ENCODE data around the gene ANKRD42.
"Not testable (repeated sequence)": the region's sequence is repeated elsewhere in the genome, so short reads cannot be mapped to it uniquely, and the experiment has no call there.

ANKRD42 gene

DNA sequence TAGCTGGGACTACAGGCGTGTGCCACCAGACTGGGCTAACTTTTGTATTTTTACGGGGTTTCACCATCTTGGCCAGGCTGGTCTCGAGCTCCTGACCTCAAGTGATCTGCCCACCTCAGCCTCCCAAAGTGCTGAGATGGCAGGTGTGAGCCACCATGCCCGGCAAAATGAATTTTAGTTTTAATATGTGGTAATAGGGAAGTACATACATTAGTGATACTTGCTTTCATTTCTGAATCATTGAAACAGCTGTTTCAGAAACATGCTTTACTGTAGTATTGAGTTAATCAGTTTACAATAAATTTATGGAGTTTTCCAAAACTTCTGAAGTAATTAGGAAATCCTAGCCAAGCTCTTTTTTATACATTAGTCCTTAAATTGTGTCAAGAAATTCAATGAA is 21.0 kb upstream of the ANKRD42 start:
- DNase-seq (ENCODE audit: low spot score) (no peak), FAIRE-seq (no peak)

DNA sequence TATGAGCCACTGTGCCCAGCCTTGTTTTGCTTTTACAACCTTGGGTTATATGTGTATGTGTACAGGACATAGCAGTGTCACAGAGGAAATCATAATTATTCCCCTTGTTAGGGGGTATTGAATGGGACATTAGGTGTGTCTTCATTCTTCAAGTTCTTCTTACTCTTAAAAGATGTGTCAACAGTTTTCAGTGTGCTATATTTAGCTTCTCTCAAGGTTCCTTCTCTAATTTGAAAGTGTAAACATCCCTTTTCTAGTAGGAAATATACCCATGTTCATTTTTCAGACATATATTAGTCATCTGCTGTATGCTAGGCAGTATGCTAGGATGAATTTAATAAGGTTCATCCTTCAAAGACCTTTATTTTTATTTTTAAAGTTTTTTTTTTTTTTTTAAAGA is 19.5 kb upstream of the ANKRD42 start:
- DNase-seq (ENCODE audit: low spot score) = no peak
- FAIRE-seq = no peak

DNA sequence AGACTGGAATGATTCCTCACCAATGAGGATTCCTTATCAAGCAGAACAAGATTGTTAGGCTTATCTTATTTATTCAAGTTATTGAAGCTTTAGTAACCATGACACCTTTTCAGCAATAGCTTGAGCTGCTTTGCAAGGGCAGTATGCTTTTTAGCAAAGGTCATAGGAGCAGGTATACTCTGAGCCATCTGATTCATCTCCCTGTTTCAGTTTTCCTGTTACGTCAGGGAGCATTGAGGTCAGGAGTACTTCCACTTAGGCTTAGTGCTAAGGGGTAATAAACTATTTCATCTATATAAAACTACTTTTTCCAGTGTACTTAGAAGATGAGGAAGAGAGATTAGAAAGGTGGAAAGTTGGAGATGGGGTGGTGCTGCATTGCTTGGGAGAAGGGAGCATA is 17.7 kb upstream of the ANKRD42 start:
- FAIRE-seq (no peak), DNase-seq (ENCODE audit: low spot score) (no peak)

DNA sequence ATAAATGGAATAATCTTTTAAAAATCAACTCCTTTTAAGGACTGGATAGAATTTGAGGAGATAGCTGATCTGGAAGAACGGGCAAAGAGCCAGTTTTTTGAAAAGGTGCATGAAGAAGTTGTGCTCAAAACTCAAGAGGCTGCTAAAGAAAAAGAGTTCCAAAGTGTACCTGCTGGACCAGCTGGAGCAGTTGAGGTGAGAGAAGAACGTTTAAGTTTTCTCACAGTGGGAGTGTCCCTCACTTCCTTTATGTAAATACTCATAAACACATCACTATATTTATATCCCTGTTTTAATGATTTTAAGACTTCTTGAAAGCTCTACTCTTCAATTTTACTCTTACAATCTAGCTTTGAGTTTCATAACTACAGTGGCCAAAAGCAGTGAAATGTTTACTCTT is 11.7 kb upstream of the ANKRD42 start:
- DNase-seq (ENCODE audit: low spot score) = no peak

DNA sequence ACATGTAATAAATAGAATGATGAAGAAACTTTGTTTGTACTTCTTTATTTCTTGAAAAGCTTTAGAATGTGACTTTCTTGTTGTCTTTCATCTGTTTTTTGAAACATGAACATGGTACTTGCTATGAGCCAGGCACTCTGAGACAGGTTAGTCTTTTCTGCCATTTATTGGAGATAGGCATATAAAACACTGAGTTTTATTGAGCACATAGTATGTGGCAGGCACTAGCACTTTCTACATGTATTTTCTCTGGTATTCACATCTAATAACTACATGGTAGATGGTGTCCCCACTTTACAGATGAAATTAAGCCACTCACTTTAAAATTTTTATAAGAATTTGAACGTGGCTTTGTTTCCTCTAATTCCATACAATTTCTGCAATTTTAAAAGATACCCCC is 7.7 kb upstream of the ANKRD42 start:
- no peak for FAIRE-seq
- no peak for DNase-seq (ENCODE audit: low spot score)

More for the DNA sequence above, 11.7 kb upstream of the ANKRD42 start:
- no peak for FAIRE-seq

DNA sequence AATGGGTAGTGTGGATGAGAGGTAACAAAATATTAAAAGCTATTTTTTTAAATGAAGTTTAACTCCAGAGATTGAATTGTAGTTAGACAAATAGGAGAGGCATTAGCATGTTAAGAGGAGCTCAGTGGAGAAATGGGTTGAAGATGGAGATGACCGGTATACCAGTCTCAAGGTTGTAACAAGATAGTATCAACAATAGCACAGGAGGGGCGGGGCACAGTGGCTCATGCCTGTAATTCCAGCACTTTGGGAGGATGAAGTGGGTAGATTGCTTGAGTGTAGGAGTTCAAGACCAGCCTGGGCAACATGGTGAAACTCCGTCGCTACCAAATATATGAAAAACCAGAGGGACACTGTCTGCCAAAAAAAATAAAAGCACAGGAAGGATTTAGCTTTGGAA is 6.0 kb upstream of the ANKRD42 start:
- FAIRE-seq = no peak
- DNase-seq (ENCODE audit: low spot score) = no peak

DNA sequence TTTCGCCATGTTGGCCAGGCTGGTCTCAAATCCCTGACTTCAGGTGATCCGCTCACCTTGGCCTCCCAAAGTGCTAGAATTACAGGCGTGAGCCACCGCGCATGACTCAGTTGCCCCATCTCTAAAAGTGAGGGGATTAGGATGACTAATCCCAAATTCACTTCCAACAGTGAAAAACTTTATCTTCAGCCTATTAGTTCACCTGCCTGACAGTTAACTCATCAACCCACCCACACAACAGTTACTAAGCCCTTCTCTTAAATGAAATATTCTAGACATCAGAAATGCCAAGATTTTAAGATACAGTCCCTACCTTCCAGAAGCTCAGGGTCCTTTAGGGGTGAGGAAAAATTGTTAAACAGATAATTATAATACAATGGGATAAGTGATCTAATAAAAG is 2.0 kb upstream of the ANKRD42 start:
- FAIRE-seq (no peak), DNase-seq (ENCODE audit: low spot score) (no peak)

DNA sequence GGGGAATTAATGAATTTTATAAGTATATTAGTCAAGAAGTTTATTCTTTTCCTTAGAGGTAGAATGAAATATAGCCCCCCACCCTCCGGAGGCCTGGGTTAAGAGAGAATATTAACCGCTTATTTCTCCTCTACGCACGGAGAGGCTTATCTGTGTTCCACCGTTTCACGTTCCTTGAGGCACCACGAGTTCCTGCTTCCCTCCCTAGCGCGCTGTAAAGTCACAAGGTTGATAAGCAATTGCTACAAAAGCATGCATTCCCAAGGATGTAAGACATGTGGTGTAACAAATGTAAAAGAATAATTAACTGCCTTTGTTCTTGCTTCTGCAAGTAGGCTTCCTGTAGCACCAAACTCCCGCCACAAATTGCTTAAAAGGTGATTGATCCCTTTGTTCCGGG is 1.5 kb upstream of the ANKRD42 start:
- no peak for FAIRE-seq
- no peak for DNase-seq (ENCODE audit: low spot score)

DNA sequence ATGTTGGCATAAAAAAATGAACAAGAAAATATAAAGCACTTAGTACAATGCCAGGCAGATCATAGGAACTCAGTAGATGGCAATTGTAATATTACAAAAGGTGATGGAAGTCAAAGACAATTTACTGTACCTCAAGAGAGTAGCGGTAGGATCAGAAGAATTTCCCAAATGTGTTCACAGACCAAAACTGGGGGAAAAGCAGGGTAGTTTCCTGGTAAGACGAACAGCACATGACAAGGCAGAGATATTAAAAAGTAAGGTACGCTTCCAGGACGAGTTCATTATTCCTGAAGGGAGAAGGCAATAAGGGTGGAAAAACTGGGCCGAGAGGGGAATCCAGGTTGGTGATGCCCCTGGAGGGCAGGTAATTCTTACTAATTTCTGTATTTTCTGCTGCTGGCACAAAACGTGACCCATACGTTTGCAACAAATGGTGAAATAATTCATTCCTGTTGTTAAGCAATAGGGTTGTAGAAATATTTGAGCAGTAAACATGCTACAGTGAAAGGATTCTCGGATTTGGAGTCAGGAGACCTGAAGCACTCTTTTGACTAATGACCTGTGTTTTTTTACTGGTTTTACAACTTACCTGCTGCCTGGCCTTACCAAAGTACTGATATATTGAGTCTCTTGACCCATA is 786 bp upstream of the ANKRD42 start:
- no peak for DNase-seq (ENCODE audit: low spot score)
- FAIRE-seq = no peak

DNA sequence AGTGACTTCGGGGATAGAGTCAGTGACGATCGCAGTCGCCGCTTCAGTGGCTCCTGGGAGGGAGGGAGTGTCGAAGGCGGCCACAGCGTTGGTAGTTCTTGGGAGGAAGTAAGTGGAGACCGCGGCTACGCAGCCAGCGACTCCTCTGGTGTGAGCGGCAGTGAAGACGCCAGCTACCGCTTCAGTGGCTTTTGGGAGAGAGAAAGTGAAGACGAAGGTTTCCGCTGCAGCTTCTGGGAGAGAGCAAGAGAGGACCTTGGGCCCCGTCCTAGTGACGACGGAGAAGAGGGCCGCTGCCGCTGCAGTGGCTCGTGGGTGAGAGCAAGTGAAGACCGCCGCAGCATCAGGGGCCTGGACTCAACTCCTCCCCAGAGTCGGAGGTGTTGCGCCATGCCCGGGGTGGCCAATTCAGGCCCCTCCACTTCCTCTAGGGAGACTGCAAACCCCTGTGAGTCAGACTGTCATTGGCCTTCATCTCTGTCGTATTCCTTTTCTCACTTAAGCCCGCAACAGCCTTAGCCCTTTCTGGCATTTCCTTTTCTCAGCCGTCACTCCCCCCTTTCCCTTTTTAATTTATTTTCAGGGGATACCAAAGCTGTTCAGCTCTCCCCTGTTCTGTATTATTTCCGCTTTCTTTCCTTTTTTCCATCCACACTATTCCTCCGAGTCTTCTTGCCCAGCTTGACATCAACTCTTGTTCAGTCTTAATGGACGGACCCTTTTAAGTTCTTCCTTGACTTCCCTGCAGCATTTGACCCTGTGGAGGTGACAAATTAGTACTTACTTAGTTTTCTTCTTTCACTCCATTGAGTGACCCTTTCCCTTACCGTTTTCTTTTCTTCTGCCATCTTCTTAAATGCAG is 1.0 kb downstream of the ANKRD42 start:
- DNase-seq (ENCODE audit: low spot score) (peak; percentile 65), FAIRE-seq (no peak)

DNA sequence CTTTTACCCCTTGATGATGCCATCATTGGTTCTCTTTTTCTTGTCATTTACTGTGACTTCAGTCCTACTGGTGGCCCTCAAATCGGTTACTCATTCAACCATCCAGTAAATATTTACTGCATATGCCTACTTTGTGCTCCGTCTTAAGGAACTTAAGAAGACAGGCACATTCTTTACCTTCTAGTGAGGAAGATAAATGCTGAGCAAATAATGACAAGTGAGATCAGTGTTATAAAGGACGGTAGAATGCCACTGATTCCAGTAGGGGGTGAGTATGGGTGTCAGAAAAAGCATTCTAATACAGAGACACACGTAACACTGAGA is 1.6 kb downstream of the ANKRD42 start:
- no peak for FAIRE-seq
- no peak for DNase-seq (ENCODE audit: low spot score)

DNA sequence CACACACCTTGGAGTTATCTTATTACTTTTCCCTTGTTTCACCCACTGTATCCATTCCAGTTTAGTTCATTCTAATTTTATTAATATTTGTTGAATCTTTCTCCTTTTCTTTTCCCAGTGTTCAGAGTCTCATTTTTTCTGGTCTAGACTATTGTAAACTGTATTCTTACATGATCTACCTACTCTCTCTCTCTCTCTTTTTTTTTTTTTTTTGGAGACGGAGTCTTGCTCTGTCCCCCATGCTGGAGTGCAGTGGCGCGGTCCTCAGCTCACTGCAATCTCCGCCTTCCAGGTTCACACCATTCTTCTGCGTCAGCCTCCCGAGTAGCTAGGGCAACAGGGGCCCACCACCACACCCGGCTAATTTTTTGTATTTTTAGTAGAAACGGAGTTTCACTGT is 2.1 kb downstream of the ANKRD42 start:
- FAIRE-seq (no peak), DNase-seq (ENCODE audit: low spot score) (no peak)

DNA sequence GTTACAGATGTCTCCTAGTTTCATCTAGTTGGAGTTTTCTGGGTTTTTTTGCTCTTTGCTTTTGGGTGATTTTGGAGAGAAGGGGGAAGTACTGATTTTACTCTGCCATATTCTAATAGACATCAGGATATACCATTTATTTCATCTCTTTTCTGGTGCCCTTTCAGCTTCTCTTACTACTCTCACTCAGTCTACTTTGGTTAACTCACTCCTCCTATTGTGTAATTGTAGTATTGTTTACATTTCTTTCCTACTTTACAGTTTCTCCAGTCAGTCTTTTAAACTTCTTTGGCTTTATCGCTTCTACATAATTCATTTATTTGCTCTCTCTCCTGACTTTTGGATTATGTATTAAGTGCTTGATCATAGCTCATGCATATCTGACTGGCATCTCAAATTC is 6.5 kb downstream of the ANKRD42 start:
- FAIRE-seq (no peak), DNase-seq (ENCODE audit: low spot score) (no peak)

DNA sequence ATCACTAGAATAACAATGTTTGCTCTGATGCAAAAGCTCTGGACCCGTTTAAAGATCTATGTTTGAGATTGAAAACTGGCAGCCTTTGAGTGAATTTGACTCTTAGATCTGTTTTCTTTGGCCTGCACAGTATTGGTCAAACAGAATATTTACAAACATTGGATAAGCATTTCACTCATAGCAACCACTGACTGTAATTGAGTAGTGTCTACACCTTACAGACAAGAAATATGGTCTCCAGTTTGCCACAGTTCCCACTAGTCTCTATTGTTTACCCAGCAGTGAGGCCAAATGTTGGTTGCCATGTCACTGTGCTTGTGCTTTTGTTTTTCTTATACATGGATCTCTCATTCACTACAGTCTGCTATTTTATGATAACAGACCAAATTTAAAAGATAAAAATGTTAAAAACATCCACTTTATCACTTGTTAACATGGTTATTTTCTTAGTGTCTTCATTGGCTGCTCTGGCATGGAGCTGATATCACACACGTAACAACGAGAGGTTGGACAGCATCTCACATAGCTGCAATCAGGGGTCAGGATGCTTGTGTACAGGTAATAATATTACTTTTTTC is 12.2 kb downstream of the ANKRD42 start:
- FAIRE-seq = no peak
- DNase-seq (ENCODE audit: low spot score) = no peak

DNA sequence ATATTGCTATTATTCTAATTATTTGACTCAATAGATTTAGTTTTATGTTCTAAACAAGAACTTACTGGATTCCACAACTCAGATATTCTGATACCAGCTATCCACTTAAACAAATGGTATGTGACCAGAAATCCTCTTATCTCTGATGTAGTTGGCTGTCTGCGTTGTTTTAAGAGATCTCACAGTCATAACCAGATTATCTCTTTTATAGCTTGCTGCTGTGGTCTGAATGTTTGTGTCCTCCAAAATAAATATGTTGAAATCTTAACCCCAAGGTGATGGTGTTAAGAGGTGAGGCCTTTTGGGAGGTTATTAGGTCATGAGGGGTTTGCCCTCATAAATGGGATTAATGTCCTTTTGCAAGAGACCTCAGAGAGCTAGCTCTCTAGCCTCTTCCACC is 12.7 kb downstream of the ANKRD42 start:
- DNase-seq (ENCODE audit: low spot score) = no peak
- no peak for FAIRE-seq

DNA sequence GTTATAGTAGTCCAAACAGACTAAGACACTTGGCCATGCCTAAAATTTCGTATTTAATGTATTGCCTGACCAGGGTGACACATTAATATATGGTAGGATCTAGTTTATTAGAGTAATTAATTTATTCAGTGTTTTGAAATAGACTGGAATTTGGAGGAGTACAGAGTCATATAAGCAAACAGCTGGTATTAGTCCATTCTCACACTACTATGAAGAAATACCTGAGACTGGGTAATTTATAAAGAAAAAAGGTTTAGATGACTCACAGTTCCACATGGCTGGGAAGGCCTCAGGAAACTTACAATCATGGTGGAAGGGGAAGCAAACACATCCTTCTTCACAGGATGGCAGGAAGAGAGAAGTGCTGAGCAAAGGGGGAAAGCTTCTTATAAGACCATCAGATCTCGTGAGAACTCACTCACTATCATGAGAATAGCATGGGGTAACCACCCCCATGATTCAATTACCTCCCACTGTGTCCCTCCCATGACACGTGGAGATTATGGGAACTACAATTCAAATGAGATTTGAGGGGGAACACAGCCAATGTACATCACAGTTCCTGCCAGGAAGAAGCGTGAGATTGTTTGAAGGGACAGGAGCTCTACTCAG is 13.4 kb downstream of the ANKRD42 start:
- FAIRE-seq; DNase-seq (ENCODE audit: low spot score): not testable (repeated sequence)

DNA sequence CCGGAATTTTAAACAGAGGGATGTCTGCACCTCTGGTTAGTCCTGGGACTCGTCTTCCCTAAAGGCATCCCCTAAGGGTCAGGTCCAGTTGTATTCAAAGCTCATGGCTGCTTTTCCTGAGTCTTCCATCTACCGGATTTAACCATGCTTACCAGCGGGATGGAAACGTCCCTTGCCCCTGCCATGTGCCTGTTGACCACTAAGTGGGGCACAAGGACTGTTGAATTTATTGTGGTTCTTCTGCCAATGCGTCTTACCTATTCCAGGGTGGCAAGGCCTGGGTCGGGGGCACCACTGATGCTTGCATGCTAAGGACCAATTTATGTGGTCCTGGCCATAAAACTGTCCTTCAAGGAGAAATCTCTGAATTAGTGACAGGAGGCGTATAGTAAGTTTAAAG is 25.6 kb downstream of the ANKRD42 start:
- DNase-seq (ENCODE audit: low spot score) (no peak), FAIRE-seq (peak; percentile 30)

DNA sequence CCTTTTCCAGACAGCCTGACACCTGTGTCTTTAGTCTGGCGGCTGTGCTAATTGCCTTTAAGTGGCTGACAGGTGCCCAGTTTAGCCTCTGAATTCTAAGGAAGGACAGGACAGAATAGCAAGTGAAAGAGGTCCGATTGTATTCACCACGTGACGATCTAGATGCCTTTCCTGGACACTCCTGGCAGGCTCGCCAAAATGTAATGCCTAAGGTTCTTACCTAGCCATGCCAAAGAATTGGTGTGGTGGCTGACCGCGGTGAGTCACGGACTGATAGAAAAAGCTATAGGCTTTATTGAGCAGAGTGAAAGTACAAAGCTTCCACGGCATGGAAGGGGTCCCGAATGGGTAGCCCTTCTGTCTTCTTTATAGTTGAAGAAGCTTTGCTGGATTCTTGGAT is 26.7 kb downstream of the ANKRD42 start:
- DNase-seq (ENCODE audit: low spot score) (peak; percentile 58), FAIRE-seq (no peak)

DNA sequence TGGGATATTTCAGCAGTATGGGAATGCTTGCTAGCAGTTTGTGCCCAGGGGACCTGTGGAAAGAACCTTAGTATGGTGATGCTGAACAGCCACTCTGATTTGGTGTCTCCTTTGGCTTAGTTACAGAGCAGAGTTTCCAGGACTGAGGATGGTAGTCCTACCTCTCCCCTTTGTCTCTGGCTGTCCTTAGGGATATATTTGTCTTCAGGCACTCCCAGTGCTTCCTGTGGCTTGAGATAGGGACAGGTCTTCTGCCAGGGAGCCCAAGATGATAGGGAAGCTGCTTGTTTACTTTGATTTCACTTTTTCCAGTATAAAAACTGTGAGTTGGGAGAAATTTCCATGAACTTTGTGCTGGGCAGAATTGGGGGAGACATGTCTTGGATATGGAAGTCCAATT is 28.2 kb downstream of the ANKRD42 start:
- DNase-seq (ENCODE audit: low spot score) (no peak), FAIRE-seq (no peak)

DNA sequence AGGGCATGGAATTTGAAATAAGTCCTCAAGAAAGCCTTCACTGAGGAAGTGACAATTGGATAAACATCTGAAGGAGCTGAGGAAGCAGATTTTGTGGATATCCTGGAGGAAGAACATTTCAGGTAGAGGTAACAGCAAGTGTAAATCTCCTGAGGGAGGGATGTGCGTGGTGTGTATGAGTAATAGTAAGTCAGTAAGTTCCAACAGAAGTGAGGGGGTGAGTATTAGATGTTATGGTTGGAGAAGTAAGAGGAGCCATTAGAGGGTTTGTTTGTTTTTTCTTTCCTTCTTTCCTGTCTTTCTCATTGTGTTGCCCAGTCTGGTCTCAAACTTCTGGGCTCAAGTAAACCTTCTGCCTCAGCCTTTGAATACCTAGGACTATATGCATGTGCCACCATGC is 29.0 kb downstream of the ANKRD42 start:
- FAIRE-seq (no peak), DNase-seq (ENCODE audit: low spot score) (no peak)

DNA sequence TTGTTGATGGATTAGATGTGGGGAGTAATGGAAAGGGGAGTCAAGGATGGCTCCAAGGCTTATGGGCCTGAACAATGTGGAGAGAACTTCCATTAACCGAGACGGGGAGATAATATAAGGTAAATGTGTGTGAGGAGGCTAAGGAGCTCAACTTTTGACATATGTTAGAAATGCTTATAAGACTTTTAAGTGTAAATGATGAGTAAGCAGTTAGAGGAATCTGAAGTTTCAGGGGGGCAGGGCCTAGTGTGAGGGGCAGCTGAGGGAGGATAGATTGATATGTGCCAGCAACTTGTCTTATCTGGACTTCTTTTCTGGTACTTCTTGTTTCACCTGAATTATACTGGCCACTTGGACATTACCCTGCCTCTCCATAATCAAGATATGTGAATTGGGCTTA is 29.9 kb downstream of the ANKRD42 start:
- FAIRE-seq = no peak

DNA sequence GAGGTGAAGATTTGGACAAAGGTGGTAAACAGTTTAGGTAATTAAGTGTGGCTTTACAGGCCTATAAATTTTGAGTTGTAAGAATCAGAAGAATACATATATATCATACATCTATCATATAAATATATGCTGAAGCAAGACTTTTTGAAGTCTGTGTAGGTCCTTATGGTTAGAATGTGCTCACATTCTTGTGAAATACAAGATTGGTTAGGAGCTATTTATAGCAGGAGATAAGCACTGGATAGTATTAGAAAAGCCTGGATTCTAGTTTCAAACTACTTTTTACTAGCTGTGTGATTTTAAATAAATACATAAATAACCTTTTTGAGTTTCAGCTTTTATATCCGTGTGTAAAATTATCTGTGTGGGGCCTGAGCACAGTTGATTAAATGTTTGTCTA is 42.3 kb downstream of the ANKRD42 start:
- no peak for DNase-seq (ENCODE audit: low spot score)
- no peak for FAIRE-seq

More for the DNA sequence above, 29.9 kb downstream of the ANKRD42 start:
- DNase-seq (ENCODE audit: low spot score) = no peak
